Measurements from ENCODE around the gene POU2F1.

The POU2F1 gene

DNA sequence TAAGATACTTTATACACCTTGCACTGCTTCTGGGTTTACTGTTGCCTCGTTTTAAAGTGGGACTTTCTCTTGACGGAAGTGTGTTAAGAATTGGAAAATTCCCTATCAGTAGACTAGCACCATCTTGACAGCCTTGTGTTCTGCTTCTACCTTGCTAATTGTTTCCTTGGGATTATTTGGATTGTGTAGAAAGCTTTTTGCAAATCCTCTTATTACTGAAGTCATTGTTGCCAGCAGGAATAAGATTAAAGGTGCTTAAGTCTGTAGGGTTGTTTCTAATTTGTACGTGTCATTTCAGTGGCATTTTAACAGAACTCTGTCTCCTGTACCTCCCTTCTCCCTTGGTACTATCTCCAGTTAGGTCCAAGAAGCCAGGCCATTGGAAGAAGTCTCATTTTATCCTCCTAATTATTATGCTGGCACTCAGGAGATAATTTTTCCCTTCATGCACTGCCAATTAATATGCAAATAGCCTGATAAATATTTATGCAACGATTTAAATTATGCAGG, 107.7 kb downstream of the POU2F1 start:
- DNase-seq: no peak

DNA sequence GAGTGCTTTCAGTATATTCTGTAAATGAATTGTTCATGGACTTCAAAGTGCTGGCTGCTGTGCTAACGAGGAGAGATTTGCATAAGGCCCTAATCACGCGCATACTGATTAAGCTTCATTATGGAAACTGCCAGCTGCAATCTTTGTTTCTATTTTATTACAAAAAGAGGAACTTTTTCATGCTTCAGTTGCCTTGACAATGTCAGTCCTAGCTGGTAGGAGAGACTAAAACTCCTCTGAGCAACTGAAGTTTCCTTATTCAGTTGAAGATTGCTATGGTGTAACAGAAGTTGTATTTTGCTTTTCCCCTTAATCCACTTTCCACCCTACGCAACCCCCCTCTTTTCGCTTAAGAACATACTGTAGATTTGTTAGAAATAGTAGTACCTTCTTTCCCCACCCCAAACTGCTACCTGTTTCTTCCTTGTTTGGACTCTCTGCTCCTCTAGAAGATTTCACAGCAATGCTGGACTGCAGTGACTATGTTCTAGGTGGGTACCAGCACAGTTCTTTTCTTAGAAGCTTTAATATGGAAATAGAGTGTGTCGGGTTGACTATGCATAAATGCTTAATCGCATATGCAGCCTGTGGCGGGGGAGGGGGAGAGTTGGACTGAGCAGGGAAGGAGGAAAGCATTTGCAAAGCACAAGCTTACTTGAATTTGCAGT, 108.3 kb downstream of the POU2F1 start:
- peak; percentile 39 for DNase-seq

DNA sequence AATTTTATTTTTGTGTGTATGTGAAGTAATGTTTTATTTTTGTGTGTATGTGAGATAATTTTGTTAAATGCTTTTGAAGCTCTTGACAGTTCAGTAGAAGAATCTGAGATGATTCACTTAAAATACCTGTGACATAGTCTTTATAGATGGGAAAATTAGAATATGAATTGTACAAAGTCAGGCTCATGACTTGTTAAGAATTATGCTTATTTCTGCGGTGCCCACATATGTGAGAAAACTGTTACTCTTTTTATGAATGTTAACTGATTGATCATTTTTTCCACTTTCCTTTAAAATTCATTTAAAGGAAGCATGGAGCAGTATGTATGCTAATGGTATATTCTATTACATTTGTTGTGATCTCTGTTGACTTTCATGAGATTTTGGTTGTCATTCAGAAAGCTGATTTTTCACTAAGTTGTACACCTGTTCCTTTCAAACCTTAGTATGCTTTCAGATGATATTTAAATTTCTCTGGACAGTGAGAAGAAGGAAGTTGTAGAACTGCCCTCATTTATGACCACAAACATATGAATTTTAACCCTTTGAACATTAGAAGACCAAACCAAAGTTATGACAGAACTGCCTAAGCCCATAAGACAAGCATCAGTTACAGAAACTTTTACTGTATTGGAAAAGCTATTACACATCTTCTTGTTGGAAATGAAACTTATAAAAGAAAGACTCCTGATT, 110.1 kb downstream of the POU2F1 start:
- DNase-seq: no peak

DNA sequence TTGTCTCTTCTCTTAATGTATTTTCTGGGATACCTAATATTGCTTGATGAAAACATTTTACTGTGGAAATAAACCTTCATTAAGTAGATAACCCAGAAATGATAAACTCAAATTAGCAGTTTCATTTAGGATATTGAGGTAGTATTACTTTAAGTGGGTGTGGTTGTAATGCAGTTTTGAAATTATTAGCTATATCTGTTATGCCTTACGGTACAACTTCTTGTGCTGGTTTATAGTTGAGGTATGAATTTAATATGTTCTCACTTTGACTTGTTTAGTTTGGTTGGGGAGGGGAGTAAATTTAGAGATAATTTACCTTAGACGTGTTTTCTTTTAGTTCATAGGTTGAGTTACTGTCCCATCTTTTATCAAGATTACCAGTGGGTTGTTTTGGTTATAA, 111.0 kb downstream of the POU2F1 start:
- no peak for DNase-seq

DNA sequence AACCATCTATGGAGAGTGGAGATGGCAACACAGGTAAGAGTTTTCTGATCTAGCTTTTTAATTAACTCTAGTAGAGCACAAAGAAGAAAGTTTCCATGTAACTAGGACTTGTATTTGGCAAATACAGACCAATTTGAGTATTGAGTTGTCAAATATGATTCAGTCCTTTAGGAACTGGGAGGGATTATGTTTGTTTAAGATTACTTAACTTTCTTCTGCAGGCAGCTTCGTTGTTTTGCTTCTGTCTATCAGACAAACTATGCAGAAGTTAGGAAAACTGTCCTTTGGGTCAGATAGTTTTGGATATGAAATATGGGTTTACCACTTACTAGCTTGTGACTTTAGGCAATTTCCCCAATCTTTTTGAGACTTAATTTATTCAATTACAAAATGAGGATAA, 111.8 kb downstream of the POU2F1 start:
- no peak for DNase-seq

DNA sequence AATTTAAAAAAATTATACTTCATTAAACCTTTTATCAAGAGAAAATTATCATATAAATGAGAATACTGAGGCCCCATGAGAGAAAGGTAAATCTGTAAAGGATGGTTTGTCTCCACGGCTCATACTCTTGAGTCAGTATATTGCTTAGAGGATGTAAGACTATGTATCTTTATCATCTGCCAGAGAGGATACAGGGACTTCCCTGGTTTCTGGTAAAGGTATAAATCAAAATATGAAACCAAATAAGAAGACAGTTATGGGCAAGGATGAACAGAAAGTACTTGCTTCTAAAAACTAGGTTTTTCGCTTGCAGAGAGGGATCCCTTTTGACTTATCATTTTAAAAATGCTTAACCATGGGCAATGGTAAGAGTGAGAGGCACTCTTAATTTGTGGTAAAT, 112.4 kb downstream of the POU2F1 start:
- no peak for DNase-seq

DNA sequence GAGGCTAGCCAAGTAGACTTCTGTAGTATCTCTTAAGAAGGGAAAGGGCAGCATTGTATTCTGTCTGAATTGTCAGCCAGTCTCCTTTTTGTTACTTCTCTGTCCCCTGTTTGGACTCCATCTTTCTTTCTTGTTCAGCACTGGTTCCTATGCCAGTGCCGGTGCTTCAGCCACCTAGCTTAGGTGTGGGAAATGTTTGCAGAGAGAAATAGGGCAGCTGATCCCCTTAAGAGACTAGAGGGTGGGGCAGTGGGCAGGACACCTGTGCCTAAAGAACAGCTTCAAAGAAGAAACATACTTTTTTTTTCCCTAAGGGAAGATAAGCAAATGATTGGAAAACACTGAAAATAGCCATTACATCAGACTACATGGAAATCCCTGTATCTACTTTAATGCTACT, 113.0 kb downstream of the POU2F1 start:
- no peak for DNase-seq

DNA sequence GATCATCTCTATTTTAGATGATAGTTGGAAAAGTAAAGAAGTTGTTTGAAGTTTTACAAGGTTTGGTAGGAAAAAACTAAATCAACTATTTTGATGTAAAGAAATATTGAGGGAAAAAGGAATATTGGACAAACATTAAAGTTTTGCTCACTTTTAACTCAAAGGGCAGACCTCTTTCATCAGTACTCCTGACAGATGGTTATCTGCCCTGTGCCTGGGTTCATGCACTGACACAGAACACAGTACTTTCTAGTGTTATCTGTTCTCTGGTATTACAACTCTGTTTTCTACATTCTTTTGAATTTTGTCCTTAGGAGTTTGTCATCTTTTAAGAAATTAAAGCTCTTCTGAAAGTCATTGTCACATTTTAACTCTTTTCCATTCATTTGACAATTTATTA, 118.7 kb downstream of the POU2F1 start:
- DNase-seq: no peak

DNA sequence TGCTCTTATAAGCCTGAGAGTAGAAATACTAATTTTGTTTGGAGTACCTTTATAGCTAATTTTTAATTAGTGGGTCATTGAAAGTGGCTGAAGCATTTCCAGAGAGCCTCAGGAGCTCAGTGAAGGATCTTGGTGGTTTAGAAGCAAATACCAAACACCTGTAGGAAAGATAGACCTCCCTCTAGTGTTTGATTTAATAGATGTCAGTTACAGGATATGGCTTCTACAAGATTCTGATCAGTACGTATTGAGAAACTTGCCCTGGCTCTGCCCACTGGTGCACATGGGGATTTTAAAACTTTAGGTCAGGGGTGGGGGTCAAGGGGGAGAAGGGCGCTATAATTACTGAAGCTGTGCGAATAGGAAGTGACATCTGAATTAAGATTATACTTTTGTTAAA, 122.2 kb downstream of the POU2F1 start:
- no peak for DNase-seq

DNA sequence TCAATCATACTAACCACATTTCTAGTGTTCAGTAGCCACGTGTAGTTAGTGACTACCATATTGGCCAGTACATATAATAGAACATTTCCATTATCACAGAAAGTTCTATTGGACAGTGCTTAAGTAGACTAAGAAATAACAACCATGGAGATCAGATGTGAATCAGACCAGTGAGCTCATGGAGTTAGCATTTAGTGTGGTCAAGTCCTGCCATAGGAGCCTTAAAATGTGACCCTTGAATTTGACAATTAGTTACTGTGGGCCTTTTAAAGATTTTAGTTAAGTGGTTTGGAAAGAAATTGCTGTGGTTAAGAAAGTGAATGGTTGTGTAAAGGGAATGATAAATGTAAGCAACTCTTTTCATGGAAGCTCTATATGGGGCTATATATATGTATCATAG, 123.4 kb downstream of the POU2F1 start:
- DNase-seq: no peak

DNA sequence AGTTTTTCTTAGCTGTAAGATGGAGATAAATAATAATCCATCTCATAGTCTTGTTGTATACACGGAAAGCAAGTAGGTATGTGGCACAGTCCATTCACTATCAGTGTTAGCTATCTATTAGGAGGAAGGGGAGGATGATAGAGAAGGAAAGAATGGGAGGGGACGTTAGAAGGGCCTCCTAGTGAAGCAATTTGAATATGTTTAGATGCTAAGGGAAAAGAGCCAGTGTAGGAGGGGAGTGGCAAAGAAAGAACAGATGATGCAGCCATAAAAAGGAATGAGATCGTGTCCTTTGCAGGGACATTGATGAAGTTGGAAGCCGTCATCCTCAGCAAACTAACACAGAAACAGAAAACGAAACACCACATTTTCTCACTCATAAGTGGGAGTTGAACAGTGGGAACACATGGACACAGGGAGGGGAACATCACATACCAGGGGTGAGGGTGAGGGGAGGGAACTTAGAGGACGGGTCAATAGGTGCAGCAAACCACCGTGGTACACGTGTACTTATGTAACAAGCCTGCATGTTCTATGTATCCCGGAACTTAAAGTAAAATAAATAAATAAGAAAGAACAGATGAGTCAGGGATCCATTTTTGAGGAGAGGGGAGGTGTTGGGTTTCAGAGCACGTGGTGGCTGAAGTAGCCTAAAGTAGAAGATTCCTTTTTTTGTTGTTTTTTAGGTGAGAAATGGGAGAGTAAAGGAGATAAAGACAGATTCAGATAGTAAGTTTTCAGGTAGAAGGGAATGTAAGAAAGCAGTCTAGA, 124.1 kb downstream of the POU2F1 start:
- DNase-seq: no peak

DNA sequence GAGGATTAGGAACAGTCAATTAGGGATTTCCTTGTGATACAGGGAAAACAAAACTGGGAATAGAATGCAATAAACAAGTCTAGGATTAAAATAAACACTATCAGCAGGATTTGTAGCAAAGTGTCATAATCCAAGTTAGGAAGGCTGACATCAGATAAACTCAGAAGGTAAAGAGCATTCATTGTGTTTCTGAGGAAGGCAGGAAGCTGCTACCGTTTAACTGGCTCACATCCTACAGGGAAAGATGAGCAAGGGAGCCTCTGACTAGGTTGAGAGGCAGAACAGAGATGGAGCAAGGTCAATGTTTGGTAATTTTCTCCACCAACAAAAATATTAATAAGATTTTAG, 124.7 kb downstream of the POU2F1 start:
- no peak for DNase-seq

DNA sequence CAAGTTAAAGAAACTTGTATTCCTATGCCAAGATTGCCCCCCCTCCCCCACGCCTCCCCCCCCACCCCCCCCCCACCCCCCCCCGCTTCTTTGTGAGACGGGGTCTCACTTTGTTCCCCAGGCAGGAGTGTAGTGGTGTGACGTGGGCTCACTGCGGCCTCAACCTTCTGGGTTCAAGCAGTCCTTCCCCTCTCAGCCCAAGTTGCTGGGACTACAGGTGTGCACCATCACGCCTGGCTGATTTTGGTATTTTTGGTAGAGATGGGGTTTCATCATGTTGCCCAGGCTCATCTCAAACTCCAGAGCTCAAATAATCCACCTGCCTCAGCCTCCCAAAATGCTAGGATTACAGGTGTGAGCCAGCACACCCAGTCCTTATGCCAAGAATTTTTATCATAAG, 136.6 kb downstream of the POU2F1 start:
- no peak for DNase-seq

DNA sequence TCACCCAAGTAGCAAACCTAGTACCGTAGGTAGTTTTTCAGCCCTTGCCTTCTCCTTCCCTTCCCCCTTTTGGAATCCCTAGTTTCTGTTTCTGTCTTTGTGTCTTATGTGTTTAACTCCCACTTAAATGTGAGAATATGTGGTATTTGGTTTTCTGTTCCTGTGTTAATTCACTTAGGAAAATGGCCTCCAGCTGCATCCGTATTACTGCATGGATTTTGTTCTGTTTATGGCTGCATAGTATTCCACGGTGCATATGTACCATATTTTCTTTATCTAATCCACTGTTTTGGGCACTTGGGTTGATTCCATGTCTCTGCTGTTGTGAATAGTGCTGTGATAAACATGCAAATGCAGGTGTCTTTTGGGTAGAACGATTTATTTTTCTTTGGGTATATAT, 138.6 kb downstream of the POU2F1 start:
- no peak for DNase-seq

DNA sequence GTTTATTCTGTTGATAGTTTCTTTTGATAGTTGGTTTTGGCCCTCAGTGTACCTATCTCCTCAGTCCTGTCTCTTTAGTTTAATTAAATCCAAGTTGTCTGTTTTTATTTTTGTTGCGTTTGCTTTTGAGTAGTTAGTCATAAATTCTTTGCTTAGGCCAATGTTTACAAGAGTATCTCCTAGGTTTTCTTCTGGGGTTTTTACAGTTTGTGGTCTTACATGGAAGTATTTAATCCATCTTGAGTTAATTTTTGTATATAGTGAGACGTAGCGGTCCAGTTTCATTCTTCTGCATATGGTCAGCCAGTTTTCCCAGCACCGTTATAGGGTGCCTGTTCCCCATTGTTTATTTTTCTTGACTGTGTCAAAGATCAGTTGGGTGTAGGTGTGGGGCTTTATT, 139.4 kb downstream of the POU2F1 start:
- no peak for DNase-seq

DNA sequence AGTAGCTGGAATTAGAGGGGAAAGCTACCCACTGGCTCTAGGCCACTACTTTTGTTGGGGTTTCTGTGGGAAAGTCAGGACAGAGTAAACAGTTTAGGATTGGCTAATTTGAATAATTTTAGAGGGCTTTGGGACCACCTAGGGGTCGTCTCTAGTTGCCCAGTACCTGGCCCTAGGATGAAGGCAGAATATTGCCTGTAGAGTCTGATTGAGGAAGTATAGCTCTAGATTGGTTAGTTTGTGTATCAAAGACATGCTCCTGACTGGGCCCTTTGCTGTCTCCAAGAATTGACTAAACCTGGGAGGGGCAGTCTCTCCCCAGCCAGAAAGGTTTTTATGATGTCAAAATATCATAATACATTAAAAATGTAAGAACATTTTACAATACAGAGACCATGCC, 142.0 kb downstream of the POU2F1 start:
- DNase-seq: no peak

DNA sequence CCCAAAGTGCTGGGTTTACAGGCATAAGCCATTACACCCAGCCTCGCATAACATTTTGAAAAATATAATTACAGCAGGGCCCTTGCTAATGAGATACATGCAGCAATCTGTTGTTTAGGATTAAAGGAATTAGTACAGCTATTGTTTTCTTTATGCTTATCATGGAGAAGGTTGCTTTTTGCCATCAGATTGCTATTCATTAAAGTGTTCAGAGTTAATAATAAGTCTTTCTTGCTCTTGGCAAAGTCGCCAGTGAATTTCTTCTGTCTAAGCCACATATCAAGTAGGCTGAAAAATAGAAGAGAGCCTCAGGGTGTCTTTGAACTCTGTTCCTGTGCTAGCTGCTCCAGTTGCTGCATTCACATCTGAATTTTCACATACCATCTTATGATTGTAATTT, 144.1 kb downstream of the POU2F1 start:
- DNase-seq: no peak

DNA sequence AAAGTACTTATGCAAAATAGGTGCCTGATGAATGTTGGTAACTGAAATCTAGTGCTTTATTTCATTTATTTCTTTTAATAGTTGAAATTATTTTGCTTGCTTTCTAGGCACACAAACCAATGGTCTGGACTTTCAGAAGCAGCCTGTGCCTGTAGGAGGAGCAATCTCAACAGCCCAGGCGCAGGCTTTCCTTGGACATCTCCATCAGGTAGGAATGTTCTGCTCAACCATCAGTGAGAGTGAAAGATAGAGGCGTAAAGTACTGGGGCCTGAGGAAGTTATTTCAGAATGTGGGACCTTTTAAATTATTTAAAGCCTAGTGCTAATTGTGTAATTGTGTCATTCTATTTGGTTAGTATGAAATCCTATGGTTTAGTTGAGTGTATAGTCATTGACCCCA, 144.7 kb downstream of the POU2F1 start:
- DNase-seq: no peak

DNA sequence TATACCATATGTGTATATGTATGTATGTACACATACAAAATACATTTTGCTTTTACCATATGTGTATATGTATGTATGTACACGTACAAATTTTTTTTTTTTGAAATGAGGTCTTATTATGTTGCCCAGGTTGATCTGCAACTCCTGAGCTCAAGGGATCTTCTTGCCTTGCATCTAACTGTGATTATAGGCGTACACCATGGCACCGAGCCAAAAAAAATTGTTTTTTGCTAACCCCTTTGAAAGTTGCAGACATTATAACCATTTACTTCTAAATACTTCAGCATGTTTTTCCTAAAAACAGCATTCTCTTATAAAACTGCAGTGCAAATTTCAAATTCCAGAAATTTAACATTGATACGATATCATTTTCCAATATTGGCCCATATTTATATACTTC, 147.0 kb downstream of the POU2F1 start:
- no peak for DNase-seq

DNA sequence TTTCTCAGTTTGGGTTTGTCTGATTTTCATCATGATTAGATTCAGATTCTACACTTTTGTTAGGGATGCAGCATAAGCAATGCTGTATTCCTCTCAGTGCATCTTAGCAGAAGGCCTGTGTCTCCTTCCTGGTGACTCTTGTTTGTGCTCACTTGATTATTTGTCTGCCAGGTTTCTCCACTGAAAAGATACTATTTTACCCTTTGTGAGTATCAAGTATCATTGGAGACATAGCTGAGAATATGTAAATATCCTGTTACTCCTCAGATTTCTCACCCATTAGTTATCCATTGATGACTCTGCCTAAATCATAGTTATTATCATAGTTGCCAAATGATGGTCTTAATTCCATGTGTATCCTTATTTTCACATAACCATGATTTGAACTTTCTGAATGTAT, 148.5 kb downstream of the POU2F1 start:
- DNase-seq: no peak

DNA sequence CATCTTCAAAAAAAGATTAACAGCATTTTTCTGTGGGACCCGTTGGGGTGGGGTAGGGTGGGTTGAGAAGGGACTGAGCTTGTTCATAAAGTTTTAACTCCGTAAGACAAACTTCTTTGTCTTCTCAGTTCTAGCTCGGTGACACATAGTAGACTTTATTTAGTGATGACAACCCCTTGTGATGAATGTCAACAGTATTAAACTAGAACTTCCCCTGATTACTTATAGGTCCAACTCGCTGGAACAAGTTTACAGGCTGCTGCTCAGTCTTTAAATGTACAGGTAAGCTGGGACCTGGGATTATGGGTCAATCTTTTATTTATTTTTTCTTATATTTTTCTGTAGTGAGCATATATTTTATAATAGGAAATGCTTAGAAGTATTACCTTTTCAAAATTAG, 149.2 kb downstream of the POU2F1 start:
- no peak for DNase-seq

DNA sequence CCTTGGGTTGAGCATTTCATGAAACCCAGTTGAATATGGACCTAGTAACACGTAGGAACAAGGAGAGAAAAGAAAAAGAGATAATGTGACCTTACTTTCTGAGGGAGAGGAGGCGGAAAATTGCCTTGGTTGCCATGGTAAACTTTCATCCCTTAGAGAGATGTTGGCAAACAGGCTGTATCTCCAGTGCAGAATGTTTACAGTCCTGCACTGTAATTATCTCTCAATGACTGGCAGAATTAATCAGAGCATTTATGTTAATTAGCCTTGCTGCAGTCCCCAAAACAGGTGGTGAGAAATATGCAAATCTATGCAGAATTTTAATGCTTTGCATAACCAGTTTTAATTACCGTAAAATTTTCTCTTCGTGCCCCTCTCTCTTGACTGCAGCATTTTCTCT, 150.3 kb downstream of the POU2F1 start:
- peak; percentile 9 for DNase-seq

DNA sequence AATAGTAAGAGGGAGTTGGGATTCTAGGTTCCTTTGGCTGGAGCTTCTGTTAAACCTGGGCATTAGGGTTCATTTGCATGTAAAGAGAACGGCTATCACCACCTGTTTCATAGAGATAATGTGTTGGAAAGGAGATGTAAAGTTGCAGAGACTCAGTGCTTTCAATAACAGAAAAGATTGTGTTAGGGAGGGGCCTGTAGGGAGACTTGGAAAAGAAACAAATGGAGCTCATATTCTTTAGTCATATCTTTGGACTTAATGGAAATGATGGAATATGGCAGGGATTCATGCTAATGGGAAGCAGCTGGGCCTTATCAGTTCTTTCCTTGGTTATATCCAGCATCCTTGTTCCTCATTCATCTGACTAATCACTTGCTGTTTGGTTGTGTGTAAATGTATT, 152.7 kb downstream of the POU2F1 start:
- no peak for DNase-seq

DNA sequence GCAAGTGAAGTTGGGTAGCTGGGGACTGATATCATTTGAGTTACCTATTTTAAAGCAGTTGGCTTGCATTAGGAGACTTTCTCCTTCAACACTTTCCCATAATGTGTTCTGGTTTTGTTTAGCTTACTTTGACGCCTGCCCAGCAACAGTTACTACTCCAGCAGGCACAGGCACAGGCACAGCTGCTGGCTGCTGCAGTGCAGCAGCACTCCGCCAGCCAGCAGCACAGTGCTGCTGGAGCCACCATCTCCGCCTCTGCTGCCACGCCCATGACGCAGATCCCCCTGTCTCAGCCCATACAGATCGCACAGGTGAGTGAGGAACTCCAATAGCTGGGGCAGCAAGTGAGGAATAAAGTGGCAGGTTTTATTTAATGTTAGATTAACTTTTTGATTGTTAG, 153.3 kb downstream of the POU2F1 start:
- DNase-seq: no peak
